ENCODE results near the gene CEBPZ.

The CEBPZ gene

DNA sequence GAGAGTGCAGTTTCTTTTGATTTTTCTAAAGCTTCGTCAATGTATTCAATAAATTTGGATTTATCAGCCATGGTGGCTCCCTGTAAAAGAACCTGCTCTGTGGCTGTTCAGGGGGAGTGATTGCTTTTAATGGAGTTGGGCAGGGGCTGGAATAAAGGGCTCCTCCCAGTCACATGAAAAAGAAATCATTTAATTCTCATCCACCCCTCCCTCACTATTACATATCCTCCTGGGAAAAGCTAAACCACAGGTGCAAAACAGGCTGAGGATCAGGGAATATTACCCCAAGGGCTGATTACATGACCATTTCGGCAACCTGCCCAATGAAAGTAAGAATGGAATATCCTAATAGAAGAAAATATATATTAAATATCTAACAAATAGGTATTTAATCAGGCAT lies 42.8 kb downstream of the CEBPZ start, which contains the start of gene SULT6B1:
Gene SULT6B1, minus strand, starts transcription at position 101 of the 400 bp plus-strand sequence. Its CDS starts 30 bp downstream, at position 71.
- Histone ChIP-seq H3K36me3 (no peaks in the 10 kb centered on the region), H3K27me3 (peaks cover 0 to 4% of the 10 kb centered on the region in 2 donors), H3K27ac (no peak within 1 kb of the TSS), H3K4me1 (no peaks in the 10 kb centered on the region), H3K4me3 (no peak within 1 kb of the TSS), H3K9me3 (no peaks in the 10 kb centered on the region)
- TF ChIP-seq, protein P1, sequence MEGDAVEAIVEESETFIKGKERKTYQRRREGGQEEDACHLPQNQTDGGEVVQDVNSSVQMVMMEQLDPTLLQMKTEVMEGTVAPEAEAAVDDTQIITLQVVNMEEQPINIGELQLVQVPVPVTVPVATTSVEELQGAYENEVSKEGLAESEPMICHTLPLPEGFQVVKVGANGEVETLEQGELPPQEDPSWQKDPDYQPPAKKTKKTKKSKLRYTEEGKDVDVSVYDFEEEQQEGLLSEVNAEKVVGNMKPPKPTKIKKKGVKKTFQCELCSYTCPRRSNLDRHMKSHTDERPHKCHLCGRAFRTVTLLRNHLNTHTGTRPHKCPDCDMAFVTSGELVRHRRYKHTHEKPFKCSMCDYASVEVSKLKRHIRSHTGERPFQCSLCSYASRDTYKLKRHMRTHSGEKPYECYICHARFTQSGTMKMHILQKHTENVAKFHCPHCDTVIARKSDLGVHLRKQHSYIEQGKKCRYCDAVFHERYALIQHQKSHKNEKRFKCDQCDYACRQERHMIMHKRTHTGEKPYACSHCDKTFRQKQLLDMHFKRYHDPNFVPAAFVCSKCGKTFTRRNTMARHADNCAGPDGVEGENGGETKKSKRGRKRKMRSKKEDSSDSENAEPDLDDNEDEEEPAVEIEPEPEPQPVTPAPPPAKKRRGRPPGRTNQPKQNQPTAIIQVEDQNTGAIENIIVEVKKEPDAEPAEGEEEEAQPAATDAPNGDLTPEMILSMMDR (IDR thresholded peaks at IDR 0.05): no peak
- intact Hi-C loops (cut with DNase I; ENCODE audit: low total_unique reads): no loop called here
- no peak for DNase-seq

DNA sequence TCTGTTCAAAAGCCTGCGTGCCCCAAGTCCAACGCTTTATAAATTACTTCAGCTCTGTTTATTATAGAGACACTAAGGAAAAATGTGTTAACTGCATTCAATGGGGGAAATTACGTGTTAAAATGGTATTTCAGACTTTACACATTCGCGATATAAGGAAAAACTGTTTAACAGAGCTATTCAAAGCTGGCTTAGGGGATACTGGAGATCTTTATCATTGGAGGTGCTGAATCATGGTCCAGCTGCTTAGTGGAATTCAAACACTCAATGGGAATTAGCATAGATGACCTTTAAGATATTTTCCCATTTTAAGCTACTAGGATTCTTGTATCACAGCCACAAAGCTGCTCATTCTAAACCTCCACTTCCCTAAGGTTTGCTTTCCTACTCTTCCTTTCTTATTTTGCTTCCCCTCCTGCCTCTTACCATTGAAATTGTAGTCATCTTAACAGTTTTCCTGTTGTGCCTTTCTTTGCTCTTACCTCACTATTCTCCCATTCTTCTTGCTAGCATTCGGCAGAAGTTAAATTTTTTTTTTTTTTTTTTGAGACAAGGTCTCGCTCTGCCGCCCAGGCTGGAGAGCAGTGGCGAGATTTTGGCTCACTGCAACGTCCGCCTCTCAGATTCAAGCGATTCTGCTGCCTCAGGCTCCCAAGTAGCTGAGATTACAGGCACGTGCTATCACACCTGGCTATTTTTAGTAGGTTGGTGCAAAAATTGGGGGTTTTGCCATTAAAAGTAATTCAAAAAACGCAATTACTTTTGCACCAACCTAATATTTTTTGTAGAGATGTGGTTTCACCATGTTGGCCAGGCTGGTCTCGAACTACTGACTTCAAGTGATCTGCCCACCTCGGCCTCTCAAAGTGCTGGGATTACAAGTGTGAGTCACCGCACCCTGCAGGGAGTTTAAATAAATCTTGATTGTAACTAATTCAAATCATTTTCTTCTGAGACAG lies 49.4 kb downstream of the CEBPZ start:
- H3K4me3 ChIP-seq: no peak overlapping the region
- no peaks in the 10 kb centered on the region for H3K9me3 ChIP-seq
- H3K36me3 ChIP-seq: no peaks in the 10 kb centered on the region
- no peak overlapping the region for H3K27ac ChIP-seq
- no peaks in the 10 kb centered on the region for H3K27me3 ChIP-seq
- DNase-seq: no peak
- intact Hi-C loops (cut with DNase I; ENCODE audit: low total_unique reads): no loop called here
- TF ChIP-seq, protein P1 (IDR thresholded peaks at IDR 0.05): no peak
- H3K4me1 ChIP-seq: no peaks in the 10 kb centered on the region

DNA sequence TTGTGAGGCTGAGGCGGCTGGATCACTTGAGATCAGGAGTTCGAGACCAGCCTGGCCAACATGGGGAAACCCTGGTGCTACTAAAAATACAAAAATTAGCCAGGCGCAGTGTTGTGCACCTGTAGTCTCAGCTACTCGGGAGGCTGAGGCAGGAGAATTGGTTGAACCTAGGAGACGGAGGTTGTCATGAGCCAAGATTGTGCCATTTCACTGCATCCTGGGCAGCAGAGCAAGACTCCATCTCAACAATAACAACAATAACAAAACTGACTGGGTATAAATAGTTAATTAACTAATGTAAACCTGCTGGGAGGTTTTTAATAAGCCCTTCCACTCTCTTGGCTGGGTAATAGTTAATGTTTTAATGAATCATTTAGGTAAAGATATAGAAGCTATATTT lies 50.8 kb downstream of the CEBPZ start:
- TF ChIP-seq, protein P1 (IDR thresholded peaks at IDR 0.05): no peak
- H3K4me1 ChIP-seq: no peaks in the 10 kb centered on the region
- no peak overlapping the region for H3K27ac ChIP-seq
- no peaks in the 10 kb centered on the region for H3K27me3 ChIP-seq
- no peaks in the 10 kb centered on the region for H3K9me3 ChIP-seq
- no peak for DNase-seq
- no peak overlapping the region for H3K4me3 ChIP-seq
- no peaks in the 10 kb centered on the region for H3K36me3 ChIP-seq
- intact Hi-C loops (cut with DNase I; ENCODE audit: low total_unique reads): no loop called here

DNA sequence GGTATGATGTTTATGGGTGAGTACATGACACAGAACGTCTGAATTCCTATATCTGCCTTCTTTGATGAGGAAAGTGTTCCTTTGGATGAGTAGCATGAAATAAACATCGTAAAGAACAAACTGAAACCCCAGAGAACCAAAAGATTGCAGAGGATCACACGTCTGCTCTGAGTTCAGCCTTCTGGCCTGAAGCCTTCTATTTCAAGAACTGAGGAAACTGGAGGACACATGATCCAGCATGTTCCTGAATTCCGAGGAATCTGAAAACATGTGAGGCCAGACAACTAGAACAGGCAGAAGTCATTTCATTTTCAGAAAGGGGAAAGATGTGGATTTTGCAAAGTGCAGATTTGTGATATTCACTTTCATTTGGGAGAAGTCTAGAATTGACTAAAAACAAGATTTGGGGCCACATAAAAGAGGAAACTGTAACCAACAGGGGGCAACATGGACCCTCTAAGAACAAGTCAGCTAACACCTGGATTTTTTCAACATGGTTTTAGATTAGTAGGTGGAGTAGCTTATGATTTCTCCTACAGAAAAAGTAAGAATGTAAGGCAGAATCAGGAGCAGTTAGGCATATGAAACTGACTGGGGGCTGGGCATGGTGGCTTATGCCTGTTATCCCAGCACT lies 51.3 kb downstream of the CEBPZ start:
- Histone ChIP-seq H3K27ac (no peak overlapping the region), H3K4me3 (no peak overlapping the region), H3K9me3 (no peaks in the 10 kb centered on the region), H3K36me3 (no peaks in the 10 kb centered on the region), H3K27me3 (no peaks in the 10 kb centered on the region), H3K4me1 (no peaks in the 10 kb centered on the region)
- TF ChIP-seq, protein P1 (IDR thresholded peaks at IDR 0.05): no peak
- intact Hi-C loops (cut with DNase I; ENCODE audit: low total_unique reads): no loop called here
- no peak for DNase-seq

DNA sequence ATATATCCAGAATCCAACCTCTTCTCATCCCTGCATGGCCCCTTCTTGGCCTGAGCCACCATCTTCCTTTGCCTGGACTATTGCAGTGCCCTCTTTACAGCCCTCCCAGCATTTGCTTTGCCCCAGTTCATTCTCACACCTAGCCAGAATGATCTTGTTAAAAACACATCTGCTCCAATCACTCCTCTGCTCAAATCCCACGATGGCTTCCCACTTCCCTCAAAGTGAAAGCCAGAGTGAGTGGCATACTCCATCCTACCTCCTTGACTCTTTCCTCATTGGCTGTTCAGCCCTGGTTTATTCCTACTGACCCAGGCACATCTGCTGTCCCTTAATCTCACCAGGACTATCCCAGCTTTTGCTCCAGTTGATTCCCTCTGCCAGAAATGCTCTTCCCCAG lies 57.7 kb downstream of the CEBPZ start:
- Histone ChIP-seq H3K36me3 (no peaks in the 10 kb centered on the region), H3K27ac (no peak overlapping the region), H3K9me3 (no peaks in the 10 kb centered on the region), H3K4me1 (no peaks in the 10 kb centered on the region), H3K4me3 (no peak overlapping the region), H3K27me3 (no peaks in the 10 kb centered on the region)
- TF ChIP-seq, protein P1 (IDR thresholded peaks at IDR 0.05): no peak
- no peak for DNase-seq
- intact Hi-C loops (cut with DNase I; ENCODE audit: low total_unique reads): no loop called here

Measured in tibial artery (tissue), 4 donors.